Neural progenitor cell (in vitro differentiated cells): ENCODE measurements around the gene INIP. TPM values are rescaled to one million over a fixed set of nuclear protein-coding genes. Genes with fewer than 3 reads are reported as not detected.
A peak's percentile ranks its signal among the peaks of the same experiment; 100 is the strongest.

Experiments
- DNase-seq: peaks from one replicate; pipeline ENCODE4 v3.0.0-alpha.2; 2016; ENCODE audit warnings: low spot score
- H2AFZ ChIP-seq: fragments of 200-600 bp; sonication (generic); replicated peaks from 2 replicates; pipeline ENCODE4 v1.6.1; 2016; ENCODE audit warnings: antibody characterized with exemption
- H3F3A ChIP-seq: fragments of 200-600 bp; sonication (generic); 2 replicates; pipeline ENCODE4 v1.6.1; 2016; ENCODE audit warnings: antibody characterized with exemption, low read depth
- H3K27ac ChIP-seq: fragments of 200-600 bp; sonication (generic); 2 replicates; pipeline ENCODE4 v1.5.1; 2016; ENCODE audit warnings: mild to moderate bottlenecking
- H3K27me3 ChIP-seq: fragments of 200-600 bp; sonication (generic); 2 replicates; pipeline ENCODE4 v1.6.1; 2016; ENCODE audit warnings: mild to moderate bottlenecking, moderate library complexity
- H3K36me3 ChIP-seq: fragments of 200-600 bp; sonication (generic); 2 replicates; pipeline ENCODE4 v1.5.1; 2016
- H3K4me1 ChIP-seq: fragments of 200-600 bp; sonication (generic); 2 replicates; pipeline ENCODE4 v1.6.1; 2016; ENCODE audit warnings: mixed run types
- H3K4me2 ChIP-seq: fragments of 200-600 bp; sonication (generic); 2 replicates; pipeline ENCODE4 v1.6.1; 2016
- H3K4me3 ChIP-seq: fragments of 200-600 bp; sonication (generic); 2 replicates; pipeline ENCODE4 v1.5.1; 2016
- H3K79me2 ChIP-seq: fragments of 200-600 bp; sonication (generic); 2 replicates; pipeline ENCODE4 v1.6.1; 2016; ENCODE audit warnings: low read depth
- H3K9ac ChIP-seq: fragments of 200-600 bp; sonication (generic); 2 replicates; pipeline ENCODE4 v1.6.1; 2016
- H3K9me3 ChIP-seq: fragments of 200-600 bp; sonication (generic); 2 replicates; pipeline ENCODE4 v1.5.1; 2016; ENCODE audit warnings: low read depth
- H4K20me1 ChIP-seq: fragments of 200-600 bp; sonication (generic); 2 replicates; pipeline ENCODE4 v1.6.1; 2016; ENCODE audit warnings: low read depth
- H3K27ac Mint-ChIP-seq: 3 replicates; pipeline ENCODE4 v1.8.0; 2021; ENCODE audit warnings: mixed read lengths
- H3K27me3 Mint-ChIP-seq: 2 replicates; pipeline ENCODE4 v1.8.0; 2022; ENCODE audit warnings: low read depth, mild to moderate bottlenecking, inconsistent platforms, moderate library complexity, mixed read lengths; ENCODE audit not compliant: insufficient read depth
- H3K36me3 Mint-ChIP-seq: 3 replicates; pipeline ENCODE4 v1.8.0; 2021; ENCODE audit warnings: mixed read lengths
- H3K4me1 Mint-ChIP-seq: 3 replicates; pipeline ENCODE4 v1.8.0; 2021; ENCODE audit warnings: mixed read lengths
- H3K4me3 Mint-ChIP-seq: 3 replicates; pipeline ENCODE4 v1.8.0; 2021; ENCODE audit warnings: mild to moderate bottlenecking, moderate library complexity, mixed read lengths
- H3K9me3 Mint-ChIP-seq: 3 replicates; pipeline ENCODE4 v1.8.0; 2020; ENCODE audit warnings: mixed read lengths
- EZH2 ChIP-seq: fragments of 200-600 bp; sonication (generic); IDR thresholded peaks from 2 replicates; pipeline ENCODE4 v1.6.1; 2017; ENCODE audit warnings: antibody characterized with exemption, mild to moderate bottlenecking, moderate library complexity
- EZH2phosphoT487 ChIP-seq: fragments of 200-600 bp; sonication (generic); IDR thresholded peaks from 2 replicates; pipeline ENCODE4 v1.6.1; 2017; ENCODE audit warnings: antibody characterized with exemption
- total RNA-seq: library from RNA; depleted of rRNA; stranded (reverse); fragments of >200 nt; gene quantifications from 2 replicates; pipeline ENCODE4 v1.2.3, GENCODE V29; 2015; ENCODE audit warnings: low replicate concordance
- TF ChIP-seq, protein P1 (sequence below): fragments of 200-600 bp; sonication (generic); IDR thresholded peaks from 2 replicates; pipeline ENCODE4 v1.5.1; 2017; ENCODE audit warnings: antibody characterized with exemption, mild to moderate bottlenecking

The INIP gene
- total RNA-seq, 1 donor from 2014 or later: 39.7 TPM

DNA sequence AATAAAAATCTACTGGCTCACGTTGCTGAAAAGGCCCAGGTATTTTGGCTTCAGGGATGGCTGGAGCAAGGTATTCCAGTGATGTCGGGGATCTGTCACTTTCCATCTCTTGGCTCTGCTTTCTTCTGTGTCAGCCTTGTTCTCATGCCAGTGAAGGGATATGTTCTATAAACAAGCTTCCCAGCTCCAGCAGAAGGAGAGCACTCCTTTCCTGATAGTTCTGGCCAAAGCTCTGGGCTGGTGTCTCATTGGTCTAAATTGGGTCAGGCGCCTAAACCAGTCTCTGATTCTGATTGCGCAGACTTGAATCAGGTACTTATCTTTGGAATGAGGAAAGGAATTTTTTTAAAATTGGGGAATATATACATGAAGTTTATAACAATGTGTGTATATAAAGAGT, 37.8 kb upstream of the INIP start:
- no peaks in the 10 kb centered on the region for H3K9me3 ChIP-seq
- H3K4me3 ChIP-seq: no peak overlapping the region
- Mint-ChIP-seq H3K4me1 (peaks cover 25% of the 10 kb centered on the region), H3K27ac (no peak overlapping the region), H3K4me3 (no peak overlapping the region), H3K36me3 (no peaks in the 10 kb centered on the region), H3K9me3 (no peaks in the 10 kb centered on the region), H3K27me3 (peaks cover 5% of the 10 kb centered on the region)
- no peak overlapping the region for H3K9ac ChIP-seq
- H2AFZ ChIP-seq: no peak overlapping the region
- no peak for TF ChIP-seq EZH2phosphoT487
- TF ChIP-seq, protein P1, sequence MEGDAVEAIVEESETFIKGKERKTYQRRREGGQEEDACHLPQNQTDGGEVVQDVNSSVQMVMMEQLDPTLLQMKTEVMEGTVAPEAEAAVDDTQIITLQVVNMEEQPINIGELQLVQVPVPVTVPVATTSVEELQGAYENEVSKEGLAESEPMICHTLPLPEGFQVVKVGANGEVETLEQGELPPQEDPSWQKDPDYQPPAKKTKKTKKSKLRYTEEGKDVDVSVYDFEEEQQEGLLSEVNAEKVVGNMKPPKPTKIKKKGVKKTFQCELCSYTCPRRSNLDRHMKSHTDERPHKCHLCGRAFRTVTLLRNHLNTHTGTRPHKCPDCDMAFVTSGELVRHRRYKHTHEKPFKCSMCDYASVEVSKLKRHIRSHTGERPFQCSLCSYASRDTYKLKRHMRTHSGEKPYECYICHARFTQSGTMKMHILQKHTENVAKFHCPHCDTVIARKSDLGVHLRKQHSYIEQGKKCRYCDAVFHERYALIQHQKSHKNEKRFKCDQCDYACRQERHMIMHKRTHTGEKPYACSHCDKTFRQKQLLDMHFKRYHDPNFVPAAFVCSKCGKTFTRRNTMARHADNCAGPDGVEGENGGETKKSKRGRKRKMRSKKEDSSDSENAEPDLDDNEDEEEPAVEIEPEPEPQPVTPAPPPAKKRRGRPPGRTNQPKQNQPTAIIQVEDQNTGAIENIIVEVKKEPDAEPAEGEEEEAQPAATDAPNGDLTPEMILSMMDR: no peak
- no peak for TF ChIP-seq EZH2
- no peak for DNase-seq
- H4K20me1 ChIP-seq: peaks cover 2% of the 10 kb centered on the region
- no peak overlapping the region for H3K27ac ChIP-seq
- no peaks in the 10 kb centered on the region for H3K36me3 ChIP-seq
- H3K79me2 ChIP-seq: peaks cover 30% of the 10 kb centered on the region
- peaks cover 10% of the 10 kb centered on the region for H3K4me1 ChIP-seq
- no peak overlapping the region for H3K4me2 ChIP-seq
- peaks cover 16% of the 10 kb centered on the region for H3F3A ChIP-seq
- H3K27me3 ChIP-seq: no peaks in the 10 kb centered on the region

DNA sequence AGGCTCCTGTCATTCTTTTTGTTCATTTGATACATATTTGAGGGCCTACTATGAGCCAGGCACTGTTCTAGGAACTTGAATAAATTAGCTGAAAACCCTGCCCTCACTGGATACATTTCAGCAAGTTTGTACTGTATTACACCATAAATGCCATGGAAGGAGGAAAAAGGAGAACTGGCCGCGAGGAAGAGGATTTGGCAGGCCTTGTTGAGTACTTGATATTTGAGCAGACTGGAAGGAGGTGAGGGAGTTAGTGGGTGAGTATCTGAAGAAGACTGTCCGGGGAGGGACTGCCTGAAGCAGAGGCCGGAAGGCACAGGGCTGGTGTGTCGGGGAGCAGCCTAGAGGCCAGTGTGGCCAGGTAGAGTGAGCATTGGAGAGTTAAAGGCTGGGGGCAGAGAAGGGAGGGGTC, 37.1 kb upstream of the INIP start:
- Histone ChIP-seq H3K9me3 (no peaks in the 10 kb centered on the region), H3K4me2 (no peak overlapping the region), H3K79me2 (peaks cover 30% of the 10 kb centered on the region), H4K20me1 (no peaks in the 10 kb centered on the region), H3K36me3 (no peaks in the 10 kb centered on the region), H3F3A (peaks cover 16% of the 10 kb centered on the region), H3K9ac (no peak overlapping the region), H3K4me1 (peaks cover 9% of the 10 kb centered on the region), H3K27ac (no peak overlapping the region), H3K27me3 (no peaks in the 10 kb centered on the region), H3K4me3 (no peak overlapping the region), H2AFZ (no peak overlapping the region)
- no peak for DNase-seq
- peaks cover 26% of the 10 kb centered on the region for H3K4me1 Mint-ChIP-seq
- peak overlapping the region; percentile 6 for H3K27ac Mint-ChIP-seq
- no peaks in the 10 kb centered on the region for H3K9me3 Mint-ChIP-seq
- H3K4me3 Mint-ChIP-seq: no peak overlapping the region
- TF ChIP-seq EZH2 (no peak), EZH2phosphoT487 (no peak)
- TF ChIP-seq, protein P1: no peak
- peaks cover 5% of the 10 kb centered on the region for H3K27me3 Mint-ChIP-seq
- no peaks in the 10 kb centered on the region for H3K36me3 Mint-ChIP-seq

DNA sequence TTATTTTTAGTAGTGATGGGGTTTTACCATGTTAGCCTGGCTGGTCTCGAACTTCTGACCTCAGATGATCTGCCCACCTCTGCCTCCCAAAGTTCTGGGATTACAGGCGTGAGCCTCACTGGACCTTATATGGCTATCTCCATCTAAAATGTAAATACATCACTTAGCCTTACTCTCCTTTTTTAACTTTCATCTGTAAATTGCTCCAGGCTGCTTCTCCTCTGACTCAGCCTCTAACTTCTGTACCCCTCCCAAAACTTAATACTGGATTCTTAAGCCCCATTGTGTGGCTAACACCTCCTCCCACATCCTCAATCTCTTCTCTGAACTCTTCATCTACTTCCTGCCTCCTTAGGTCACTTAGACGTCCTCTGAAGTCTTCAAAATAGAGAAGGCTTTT, 36.7 kb upstream of the INIP start:
- Mint-ChIP-seq H3K4me1 (peaks cover 30% of the 10 kb centered on the region), H3K27ac (peak overlapping the region; percentile 6), H3K4me3 (no peak overlapping the region), H3K9me3 (no peaks in the 10 kb centered on the region), H3K27me3 (peaks cover 5% of the 10 kb centered on the region), H3K36me3 (no peaks in the 10 kb centered on the region)
- Histone ChIP-seq H3K27me3 (no peaks in the 10 kb centered on the region), H3K4me2 (no peak overlapping the region), H3K79me2 (peaks cover 30% of the 10 kb centered on the region), H2AFZ (no peak overlapping the region), H3K27ac (no peak overlapping the region), H3K9ac (no peak overlapping the region), H4K20me1 (no peaks in the 10 kb centered on the region), H3K4me1 (peaks cover 13% of the 10 kb centered on the region), H3F3A (peaks cover 16% of the 10 kb centered on the region), H3K36me3 (no peaks in the 10 kb centered on the region), H3K9me3 (no peaks in the 10 kb centered on the region), H3K4me3 (no peak overlapping the region)
- no peak for TF ChIP-seq EZH2
- no peak for TF ChIP-seq EZH2phosphoT487
- TF ChIP-seq, protein P1: no peak
- no peak for DNase-seq
